PC-9 (cell line): Measurements from ENCODE around the gene AOPEP.

Source experiments
- EZH2 ChIP-seq: fragments of 200-600 bp; sonication (generic); IDR thresholded peaks from 2 replicates; pipeline ENCODE4 v1.8.0; 2017; ENCODE audit warnings: antibody characterized with exemption, low read depth
- TF ChIP-seq, protein P1 (sequence below): fragments of 200-600 bp; sonication (generic); conservative IDR thresholded peaks from 2 replicates; pipeline ENCODE4 v1.6.1; 2017; ENCODE audit warnings: mixed run types, antibody characterized with exemption, mild to moderate bottlenecking, moderate library complexity

GRCh38 chr9:95060916-95061315 lies 334.4 kb downstream of the AOPEP start:
- TF ChIP-seq, protein P1, sequence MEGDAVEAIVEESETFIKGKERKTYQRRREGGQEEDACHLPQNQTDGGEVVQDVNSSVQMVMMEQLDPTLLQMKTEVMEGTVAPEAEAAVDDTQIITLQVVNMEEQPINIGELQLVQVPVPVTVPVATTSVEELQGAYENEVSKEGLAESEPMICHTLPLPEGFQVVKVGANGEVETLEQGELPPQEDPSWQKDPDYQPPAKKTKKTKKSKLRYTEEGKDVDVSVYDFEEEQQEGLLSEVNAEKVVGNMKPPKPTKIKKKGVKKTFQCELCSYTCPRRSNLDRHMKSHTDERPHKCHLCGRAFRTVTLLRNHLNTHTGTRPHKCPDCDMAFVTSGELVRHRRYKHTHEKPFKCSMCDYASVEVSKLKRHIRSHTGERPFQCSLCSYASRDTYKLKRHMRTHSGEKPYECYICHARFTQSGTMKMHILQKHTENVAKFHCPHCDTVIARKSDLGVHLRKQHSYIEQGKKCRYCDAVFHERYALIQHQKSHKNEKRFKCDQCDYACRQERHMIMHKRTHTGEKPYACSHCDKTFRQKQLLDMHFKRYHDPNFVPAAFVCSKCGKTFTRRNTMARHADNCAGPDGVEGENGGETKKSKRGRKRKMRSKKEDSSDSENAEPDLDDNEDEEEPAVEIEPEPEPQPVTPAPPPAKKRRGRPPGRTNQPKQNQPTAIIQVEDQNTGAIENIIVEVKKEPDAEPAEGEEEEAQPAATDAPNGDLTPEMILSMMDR, result no peak
- no peak for TF ChIP-seq EZH2
